ENCODE data around the gene GOLM1. TPM values are rescaled to one million over a fixed set of nuclear protein-coding genes. Genes with fewer than 3 reads are reported as not detected.

Gene GOLM1
- total RNA-seq, 2 experiments from 2014 or later, result 0.22 TPM; not detected in 1

- intact Hi-C loops (cut with DNase I, micrococcal nuclease), result no loop called here
- CTCF ChIA-PET, result no interaction called here
- Mint-ChIP-seq H3K9me3 (no peaks in the 10 kb centered on the region), H3K4me1 (ENCODE audit: low read depth) (no peaks in the 10 kb centered on the region), H3K4me3 (no peak overlapping the region), H3K27me3 (peaks cover 26% of the 10 kb centered on the region), H3K27ac (no peak overlapping the region), H3K36me3 (ENCODE audit: low read depth) (no peaks in the 10 kb centered on the region)
- TF ChIP-seq CTCF (IDR thresholded peaks at IDR 0.05), result no peak
- POLR2A ChIA-PET, result interaction anchor here (0.6 kb wide), 1 partner anchor 970 kb away, joined by 3 read pairs; no protein-coding TSS in a partner anchor
- no peaks in the 10 kb centered on the region for H3K27me3 ChIP-seq (ENCODE audit: control insufficient read depth in 1 of 2, insufficient read depth in 2 of 2, low read length in 2 of 2)
- no peaks in the 10 kb centered on the region for H3K9me3 ChIP-seq (ENCODE audit: control insufficient read depth in 1 of 2, insufficient read depth in 1 of 2, low read length in 2 of 2)
- H3K4me3 ChIP-seq (ENCODE audit: low read length), result no peak overlapping the region
- no peaks in the 10 kb centered on the region for H3K36me3 ChIP-seq (ENCODE audit: insufficient read depth, low read length)
- H3K4me1 ChIP-seq (ENCODE audit: insufficient read depth, low read length), result no peaks in the 10 kb centered on the region
- H3K27ac ChIP-seq (ENCODE audit: low read depth in 1 of 2, low read length in 2 of 2), result no peak overlapping the region
- ATAC-seq (ENCODE audit: poor library complexity) (no peak), DNase-seq (no peak)
Measured at GRCh38 chr9:86061972-86062739, 37.2 kb downstream of the GOLM1 start.

- Histone ChIP-seq H3K9me3 (ENCODE audit: control insufficient read depth in 1 of 2, insufficient read depth in 1 of 2, low read length in 2 of 2) (peaks cover 0 to 11% of the 10 kb centered on the region in 2 experiments), H3K4me3 (ENCODE audit: low read length) (no peak overlapping the region), H3K4me1 (ENCODE audit: insufficient read depth, low read length) (no peaks in the 10 kb centered on the region), H3K36me3 (ENCODE audit: insufficient read depth, low read length) (no peaks in the 10 kb centered on the region), H3K27ac (ENCODE audit: low read depth in 1 of 2, low read length in 2 of 2) (no peak overlapping the region), H3K27me3 (ENCODE audit: control insufficient read depth in 1 of 2, insufficient read depth in 2 of 2, low read length in 2 of 2) (no peaks in the 10 kb centered on the region)
- TF ChIP-seq CTCF (IDR thresholded peaks at IDR 0.05), result no peak
- no peaks in the 10 kb centered on the region for H3K36me3 Mint-ChIP-seq (ENCODE audit: low read depth)
- intact Hi-C loops (cut with DNase I, micrococcal nuclease), result no loop called here
- CTCF ChIA-PET, result no interaction called here
- H3K27me3 Mint-ChIP-seq, result peaks cover 39% of the 10 kb centered on the region
- no peaks in the 10 kb centered on the region for H3K9me3 Mint-ChIP-seq
- H3K4me1 Mint-ChIP-seq (ENCODE audit: low read depth), result no peaks in the 10 kb centered on the region
- ATAC-seq (ENCODE audit: poor library complexity) (no peak), DNase-seq (no peak)
- no peak overlapping the region for H3K4me3 Mint-ChIP-seq
- H3K27ac Mint-ChIP-seq, result no peak overlapping the region
- POLR2A ChIA-PET, result no interaction called here
Measured at GRCh38 chr9:86057491-86057890, 41.9 kb downstream of the GOLM1 start.

- no peak overlapping the region for H3K27ac Mint-ChIP-seq
- POLR2A ChIA-PET, result no interaction called here
Measured at GRCh38 chr9:86054695-86055094, 44.7 kb downstream of the GOLM1 start.

More at GRCh38 chr9:86054695-86055094, 44.7 kb downstream of the GOLM1 start:
- no peaks in the 10 kb centered on the region for H3K36me3 Mint-ChIP-seq (ENCODE audit: low read depth)
- H3K4me3 ChIP-seq (ENCODE audit: low read length), result no peak overlapping the region
- no peaks in the 10 kb centered on the region for H3K4me1 Mint-ChIP-seq (ENCODE audit: low read depth)
- H3K27ac ChIP-seq (ENCODE audit: low read depth in 1 of 2, low read length in 2 of 2), result no peak overlapping the region
- CTCF ChIA-PET, result no interaction called here
- no peaks in the 10 kb centered on the region for H3K9me3 Mint-ChIP-seq
- intact Hi-C loops (cut with DNase I, micrococcal nuclease), result no loop called here
- H3K4me1 ChIP-seq (ENCODE audit: insufficient read depth, low read length), result no peaks in the 10 kb centered on the region
- no peak for TF ChIP-seq CTCF (IDR thresholded peaks at IDR 0.05)
- peaks cover 0 to 13% of the 10 kb centered on the region in 2 experiments for H3K9me3 ChIP-seq (ENCODE audit: control insufficient read depth in 1 of 2, insufficient read depth in 1 of 2, low read length in 2 of 2)
- ATAC-seq (ENCODE audit: poor library complexity) (no peak), DNase-seq (no peak)
- no peaks in the 10 kb centered on the region for H3K27me3 ChIP-seq (ENCODE audit: control insufficient read depth in 1 of 2, insufficient read depth in 2 of 2, low read length in 2 of 2)
- no peaks in the 10 kb centered on the region for H3K36me3 ChIP-seq (ENCODE audit: insufficient read depth, low read length)
- peaks cover 25% of the 10 kb centered on the region for H3K27me3 Mint-ChIP-seq
- H3K4me3 Mint-ChIP-seq, result no peak overlapping the region
